Activated B cell treated with CpG ODN at 0.5 μM for 24 hours (primary cell): ENCODE data around the gene TBC1D14. TPM values are rescaled to one million over a fixed set of nuclear protein-coding genes. Genes with fewer than 3 reads are reported as not detected.

Experiments used
- ATAC-seq: fragments of 200-7000 bp; cut with Tn5 transposase; one replicate; pipeline ENCODE4 v1.10.0; 2021; ENCODE audit warnings: low read depth, mild to moderate bottlenecking, moderate library complexity
- CTCF ChIA-PET: fragments of 350-600 bp; sonication (Branson Sonifier 250); formaldehyde crosslinking; loops from one replicate; lab custom pipeline; 2021; ENCODE audit warnings: antibody characterized with exemption; lab: Charles Lee
- POLR2A ChIA-PET: fragments of 350-600 bp; sonication (Branson Sonifier 250); formaldehyde crosslinking; loops from one replicate; lab custom pipeline; 2021; ENCODE audit warnings: antibody characterized with exemption; lab: Charles Lee
- DNase-seq: peaks from one replicate; pipeline ENCODE4 v3.0.0; 2022
- H3K27ac Mint-ChIP-seq: one replicate; pipeline ENCODE4 v1.8.0; 2020; ENCODE audit warnings: mixed read lengths
- H3K27me3 Mint-ChIP-seq: one replicate; pipeline ENCODE4 v1.8.0; 2021; ENCODE audit warnings: mixed read lengths
- H3K36me3 Mint-ChIP-seq: one replicate; pipeline ENCODE4 v1.8.0; 2021; ENCODE audit warnings: low read depth, mixed read lengths
- H3K4me1 Mint-ChIP-seq: one replicate; pipeline ENCODE4 v1.8.0; 2021; ENCODE audit warnings: mixed read lengths
- H3K4me3 Mint-ChIP-seq: one replicate; pipeline ENCODE4 v1.8.0; 2020; ENCODE audit warnings: mild to moderate bottlenecking, mixed read lengths
- H3K9me3 Mint-ChIP-seq: one replicate; pipeline ENCODE4 v1.8.0; 2020; ENCODE audit warnings: mixed read lengths
- intact Hi-C: fragments of 100-400 bp; cut with micrococcal nuclease; formaldehyde crosslinking; loops from one replicate; pipeline ENCODE4 v1.15.1; 2024
- total RNA-seq: library from RNA; stranded (reverse); gene quantifications from 2 replicates; pipeline ENCODE4 v1.2.3, GENCODE V29; 2022
- TF ChIP-seq, protein P1 (sequence below): fragments of 200-600 bp; IDR thresholded peaks from one replicate; pipeline ENCODE4 v1.8.0; 2022; ENCODE audit warnings: antibody characterized with exemption, mild to moderate bottlenecking

TBC1D14 gene
- total RNA-seq, 1 donor from 2014 or later = 35.1 TPM

DNA sequence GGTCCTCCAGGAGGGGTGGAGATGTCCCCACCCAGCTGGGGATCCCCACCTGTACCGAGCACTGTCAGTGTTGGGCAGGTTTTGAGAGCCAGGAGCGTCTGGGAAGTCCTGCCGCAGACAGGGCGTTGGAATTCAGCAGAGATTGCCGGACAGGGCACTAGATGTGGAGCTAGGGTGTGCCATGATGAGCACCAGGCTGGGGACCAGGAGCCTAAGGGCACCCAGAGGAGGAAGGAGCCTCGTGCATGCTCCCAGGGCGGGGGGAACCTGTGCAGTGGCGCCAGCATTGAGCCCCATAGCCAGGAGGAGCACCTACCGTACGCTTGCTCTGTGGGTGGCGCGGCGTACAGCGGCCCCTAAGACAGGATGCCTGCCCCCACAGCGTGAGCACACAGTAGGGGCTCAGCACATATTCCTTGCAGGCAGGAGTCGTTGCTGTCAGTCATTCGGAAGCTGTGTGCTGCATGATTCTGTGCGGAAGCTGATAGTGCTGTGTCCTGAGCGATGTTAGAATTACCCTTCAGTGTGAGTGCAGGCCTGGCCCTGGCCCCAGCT is 114.8 kb downstream of the TBC1D14 start:
- ChIA-PET POLR2A (no interaction called here), CTCF (no interaction called here)
- DNase-seq = no peak
- ATAC-seq = no peak
- no peak overlapping the region for H3K27ac Mint-ChIP-seq
- peaks cover 2% of the 10 kb centered on the region for H3K4me1 Mint-ChIP-seq
- no peaks in the 10 kb centered on the region for H3K9me3 Mint-ChIP-seq
- TF ChIP-seq, protein P1, sequence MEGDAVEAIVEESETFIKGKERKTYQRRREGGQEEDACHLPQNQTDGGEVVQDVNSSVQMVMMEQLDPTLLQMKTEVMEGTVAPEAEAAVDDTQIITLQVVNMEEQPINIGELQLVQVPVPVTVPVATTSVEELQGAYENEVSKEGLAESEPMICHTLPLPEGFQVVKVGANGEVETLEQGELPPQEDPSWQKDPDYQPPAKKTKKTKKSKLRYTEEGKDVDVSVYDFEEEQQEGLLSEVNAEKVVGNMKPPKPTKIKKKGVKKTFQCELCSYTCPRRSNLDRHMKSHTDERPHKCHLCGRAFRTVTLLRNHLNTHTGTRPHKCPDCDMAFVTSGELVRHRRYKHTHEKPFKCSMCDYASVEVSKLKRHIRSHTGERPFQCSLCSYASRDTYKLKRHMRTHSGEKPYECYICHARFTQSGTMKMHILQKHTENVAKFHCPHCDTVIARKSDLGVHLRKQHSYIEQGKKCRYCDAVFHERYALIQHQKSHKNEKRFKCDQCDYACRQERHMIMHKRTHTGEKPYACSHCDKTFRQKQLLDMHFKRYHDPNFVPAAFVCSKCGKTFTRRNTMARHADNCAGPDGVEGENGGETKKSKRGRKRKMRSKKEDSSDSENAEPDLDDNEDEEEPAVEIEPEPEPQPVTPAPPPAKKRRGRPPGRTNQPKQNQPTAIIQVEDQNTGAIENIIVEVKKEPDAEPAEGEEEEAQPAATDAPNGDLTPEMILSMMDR = no peak
- no peak overlapping the region for H3K4me3 Mint-ChIP-seq
- H3K27me3 Mint-ChIP-seq = no peaks in the 10 kb centered on the region
- peaks cover 77% of the 10 kb centered on the region for H3K36me3 Mint-ChIP-seq
- intact Hi-C loops = no loop called here

DNA sequence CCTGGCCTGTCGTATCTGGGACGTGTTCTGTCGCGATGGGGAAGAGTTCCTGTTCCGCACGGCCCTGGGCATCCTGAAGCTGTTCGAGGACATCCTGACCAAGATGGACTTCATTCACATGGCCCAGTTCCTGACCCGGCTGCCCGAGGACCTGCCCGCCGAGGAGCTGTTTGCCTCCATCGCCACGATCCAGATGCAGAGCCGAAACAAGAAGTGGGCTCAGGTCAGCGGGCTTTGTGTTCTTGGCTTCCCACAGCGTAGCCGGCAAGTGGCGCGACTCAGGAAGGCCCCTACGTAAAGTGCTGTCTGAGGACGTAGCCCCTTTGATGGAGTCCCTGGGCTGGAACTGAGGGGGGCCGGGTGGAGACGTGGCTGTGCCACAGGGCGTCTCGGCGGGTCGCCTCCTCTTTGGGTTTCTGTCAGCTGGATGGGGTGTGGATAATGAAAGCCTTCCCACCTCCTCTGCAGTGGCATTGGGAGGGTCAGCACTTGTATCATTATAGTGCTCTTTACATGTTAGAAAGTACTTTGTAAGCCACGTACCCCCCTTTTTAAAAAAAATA is 115.5 kb downstream of the TBC1D14 start:
- ChIA-PET POLR2A (no interaction called here), CTCF (no interaction called here)
- Mint-ChIP-seq H3K4me3 (no peak overlapping the region), H3K36me3 (peaks cover 81% of the 10 kb centered on the region), H3K27me3 (no peaks in the 10 kb centered on the region), H3K4me1 (peaks cover 2% of the 10 kb centered on the region), H3K9me3 (no peaks in the 10 kb centered on the region), H3K27ac (no peak overlapping the region)
- intact Hi-C loops = no loop called here
- ATAC-seq (no peak), DNase-seq (no peak)
- TF ChIP-seq, protein P1 = no peak

DNA sequence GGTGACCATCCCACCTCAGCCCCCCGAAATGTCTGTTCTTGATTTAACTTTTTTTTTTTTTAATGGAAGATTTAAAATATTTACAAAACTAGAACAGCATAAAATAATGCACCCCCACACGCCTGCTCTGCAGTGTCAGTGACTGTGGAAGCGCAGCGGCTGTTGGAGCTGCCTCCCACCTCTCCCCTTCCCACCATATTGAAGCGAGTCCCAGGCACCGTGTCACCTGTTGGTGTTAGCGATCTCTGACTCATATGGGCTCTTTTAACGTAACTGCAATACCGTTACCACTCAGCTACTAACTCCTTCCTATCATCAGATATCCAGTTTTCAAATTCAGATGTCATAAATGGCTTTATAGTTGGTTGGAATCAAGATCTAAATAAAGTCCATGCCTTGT is 116.5 kb downstream of the TBC1D14 start:
- Mint-ChIP-seq H3K9me3 (no peaks in the 10 kb centered on the region), H3K27ac (no peak overlapping the region), H3K4me3 (no peak overlapping the region), H3K27me3 (no peaks in the 10 kb centered on the region), H3K4me1 (peaks cover 2% of the 10 kb centered on the region), H3K36me3 (peaks cover 82% of the 10 kb centered on the region)
- TF ChIP-seq, protein P1 = no peak
- ChIA-PET POLR2A (no interaction called here), CTCF (no interaction called here)
- DNase-seq (no peak), ATAC-seq (no peak)
- intact Hi-C loops = no loop called here

DNA sequence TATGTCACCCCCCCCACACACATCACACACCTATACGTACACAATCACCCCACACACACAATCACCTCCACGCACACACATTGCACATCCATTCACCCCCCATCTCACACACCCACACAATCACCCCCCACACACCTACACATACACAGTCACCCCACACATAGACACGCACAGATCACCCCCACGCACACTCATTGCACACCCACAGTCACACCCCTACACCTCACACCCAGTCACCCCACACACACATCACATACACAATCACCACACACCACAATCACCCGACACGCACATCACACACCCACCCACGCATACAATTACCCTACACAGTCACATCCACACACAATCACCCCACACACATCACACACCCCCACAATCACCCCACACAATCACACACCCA is 117.7 kb downstream of the TBC1D14 start:
- TF ChIP-seq, protein P1 = no peak
- Mint-ChIP-seq H3K4me3 (no peak overlapping the region), H3K27me3 (no peaks in the 10 kb centered on the region), H3K27ac (no peak overlapping the region), H3K4me1 (peaks cover 2% of the 10 kb centered on the region), H3K36me3 (peaks cover 85% of the 10 kb centered on the region), H3K9me3 (no peaks in the 10 kb centered on the region)
- intact Hi-C loops = no loop called here
- ChIA-PET POLR2A (no interaction called here), CTCF (no interaction called here)
- no peak for DNase-seq
- ATAC-seq = no peak

DNA sequence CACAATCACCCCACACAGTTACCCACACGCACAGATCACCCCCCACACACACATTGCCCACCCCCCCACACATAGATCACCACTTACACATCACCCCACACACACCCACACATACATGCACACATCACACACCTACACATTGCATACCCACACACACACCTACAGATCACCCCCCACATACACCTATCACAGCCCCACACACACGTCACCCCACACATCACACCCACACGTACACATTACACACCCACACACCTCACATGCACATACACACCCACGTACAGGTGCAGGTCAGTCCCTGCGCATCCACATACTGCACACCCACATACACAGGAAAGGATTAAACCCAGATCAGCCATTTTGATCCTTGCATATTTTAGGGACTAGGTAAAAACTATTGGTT is 118.3 kb downstream of the TBC1D14 start:
- Mint-ChIP-seq H3K4me1 (peaks cover 2% of the 10 kb centered on the region), H3K4me3 (no peak overlapping the region), H3K9me3 (no peaks in the 10 kb centered on the region), H3K27me3 (no peaks in the 10 kb centered on the region), H3K27ac (no peak overlapping the region), H3K36me3 (peaks cover 86% of the 10 kb centered on the region)
- intact Hi-C loops = no loop called here
- POLR2A ChIA-PET = no interaction called here
- TF ChIP-seq, protein P1 = no peak
- no peak for ATAC-seq
- DNase-seq = no peak
- CTCF ChIA-PET = no interaction called here
